GM10248 (cell line): ENCODE results near the gene SPI1.

ENCODE experiments used
- CTCF ChIA-PET: fragments of 300-600 bp; sonication (Branson Sonifier 250); formaldehyde crosslinking; extraction: SDS; loops from one replicate; lab custom pipeline; 2021; ENCODE audit warnings: antibody characterized with exemption; lab: Yijun Ruan, JAX
- POLR2A ChIA-PET: fragments of 350-650 bp; sonication (Branson Sonifier 250); formaldehyde crosslinking; extraction: SDS; loops from one replicate; lab custom pipeline; 2020; ENCODE audit warnings: antibody characterized with exemption; lab: Yijun Ruan, JAX
- DNase-seq: peaks from one replicate; pipeline ENCODE4 v3.0.0; 2012; ENCODE audit errors: extremely low spot score
- CTCF ChIP-seq: IDR thresholded peaks from 2 replicates; pipeline ENCODE4 v1.5.1; 2012; ENCODE audit warnings: mild to moderate bottlenecking, low read depth; ENCODE audit errors: extremely low read depth, missing control alignments, control extremely low read depth

SPI1 gene

GRCh38 chr11:47314992-47315391, 63.4 kb downstream of the SPI1 start:
- ChIA-PET CTCF (interaction anchor here (1.4 kb wide), 1 partner anchor 55 kb away, joined by 3 read pairs; no protein-coding TSS in a partner anchor), POLR2A (no interaction called here)
- no peak for TF ChIP-seq CTCF
- DNase-seq: no peak

GRCh38 chr11:47308050-47308823, 70.1 kb downstream of the SPI1 start:
- TF ChIP-seq CTCF: no peak
- ChIA-PET CTCF (interaction anchor here (0.8 to 3.5 kb wide), 2 partner anchors 13 to 156 kb away, joined by 3 to 11 read pairs; no protein-coding TSS in a partner anchor), POLR2A (no interaction called here)
- DNase-seq: no peak

- CTCF ChIA-PET: interaction anchor here (1.3 to 1.5 kb wide), 2 partner anchors 13 to 47 kb away, joined by 4 read pairs; no protein-coding TSS in a partner anchor
- DNase-seq: no peak
- TF ChIP-seq CTCF: no peak
- POLR2A ChIA-PET: interaction anchor here (0.6 kb wide), 1 partner anchor 70 kb away, joined by 3 read pairs; no protein-coding TSS in a partner anchor
These were observed 71.9 kb downstream of the SPI1 start for GRCh38 chr11:47306484-47306844.

- ChIA-PET CTCF (interaction anchor here (0.8 to 1.5 kb wide), 3 partner anchors 13 to 107 kb away, joined by 4 read pairs; no protein-coding TSS in a partner anchor), POLR2A (interaction anchor here (0.6 kb wide), 1 partner anchor 70 kb away, joined by 3 read pairs; no protein-coding TSS in a partner anchor)
- DNase-seq: no peak
- no peak for TF ChIP-seq CTCF
These were observed 72.4 kb downstream of the SPI1 start for GRCh38 chr11:47305734-47306483.
